ENCODE data around the gene SPG7.
A peak's percentile ranks its signal among the peaks of the same experiment; 100 is the strongest.

SPG7 gene

GRCh38 chr16:89547291-89547690 is 39.1 kb downstream of the SPG7 start:
- DNase-seq (ENCODE audit: low read depth) = no peak

- DNase-seq (ENCODE audit: low read depth) = no peak
These were observed 39.7 kb downstream of the SPG7 start for GRCh38 chr16:89547860-89548259.

- DNase-seq (ENCODE audit: low read depth) = no peak
These were observed 40.3 kb downstream of the SPG7 start for GRCh38 chr16:89548344-89549006.

- no peak for DNase-seq (ENCODE audit: low read depth)
These were observed 41.0 kb downstream of the SPG7 start for GRCh38 chr16:89549007-89549700.

DNA sequence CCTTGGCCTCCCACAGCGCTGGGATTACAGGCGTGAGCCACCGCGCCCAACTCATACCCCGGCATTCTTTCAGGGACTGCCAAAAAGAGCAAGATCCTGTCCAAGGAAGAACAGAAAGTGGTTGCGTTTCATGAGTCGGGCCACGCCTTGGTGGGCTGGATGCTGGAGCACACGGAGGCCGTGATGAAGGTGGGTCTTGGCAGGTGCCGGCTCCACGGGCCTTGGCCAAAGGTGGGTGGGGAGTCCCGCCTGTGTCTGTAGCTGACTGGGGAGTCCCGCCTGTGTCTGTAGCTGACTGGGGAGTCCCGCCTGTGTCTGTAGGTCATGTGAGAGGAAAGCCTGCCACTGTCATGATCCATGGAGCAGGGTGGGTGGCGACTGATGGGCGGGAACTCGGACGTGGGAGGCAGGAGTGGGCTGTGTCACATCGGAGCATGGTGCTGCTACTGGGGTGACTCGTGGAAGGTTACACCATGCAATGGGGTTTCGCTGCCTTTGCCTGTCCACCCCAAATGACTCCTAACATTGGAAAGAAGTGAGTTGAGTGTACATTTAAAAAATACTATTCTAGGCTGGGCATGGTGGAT is 42.3 kb downstream of the SPG7 start:
- no peak for DNase-seq (ENCODE audit: low read depth)

DNA sequence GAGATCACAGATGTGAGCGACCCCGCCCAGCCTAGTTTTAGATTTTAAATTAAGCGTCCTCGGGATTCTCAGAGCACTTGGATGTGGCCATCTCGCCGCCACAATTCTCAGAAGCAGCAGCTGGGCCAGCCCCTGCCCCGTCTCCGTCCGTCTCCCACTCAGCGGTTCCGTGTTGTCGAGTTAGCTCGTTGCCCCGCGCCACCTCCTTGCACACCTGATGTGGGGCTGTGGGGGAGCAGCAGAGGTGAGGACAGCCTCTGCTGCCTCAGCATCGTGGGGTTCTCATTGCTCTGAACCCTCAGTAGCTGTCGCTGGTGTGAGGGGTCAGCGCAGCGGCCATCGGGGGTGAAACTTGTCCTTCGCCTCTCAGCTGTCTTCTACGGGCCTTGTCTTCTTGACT is 44.1 kb downstream of the SPG7 start:
- DNase-seq (ENCODE audit: low read depth) = no peak

GRCh38 chr16:89552913-89553312 is 44.7 kb downstream of the SPG7 start:
- no peak for DNase-seq (ENCODE audit: low read depth)

DNA sequence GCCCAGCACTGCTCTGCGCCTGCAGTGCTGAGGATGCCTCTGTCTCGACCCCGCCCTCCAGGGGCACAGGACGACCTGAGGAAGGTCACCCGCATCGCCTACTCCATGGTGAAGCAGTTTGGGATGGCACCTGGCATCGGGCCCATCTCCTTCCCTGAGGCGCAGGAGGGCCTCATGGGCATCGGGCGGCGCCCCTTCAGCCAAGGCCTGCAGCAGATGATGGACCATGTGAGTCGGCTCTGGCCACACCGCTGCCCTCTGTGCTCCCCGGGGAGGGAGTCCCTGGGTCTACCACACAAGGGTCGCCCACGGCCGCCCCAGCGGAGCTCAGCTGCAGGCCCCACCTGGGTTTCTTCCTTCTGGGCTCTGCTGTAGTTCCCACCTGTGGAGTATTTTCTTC is 45.5 kb downstream of the SPG7 start:
- no peak for DNase-seq (ENCODE audit: low read depth)

DNA sequence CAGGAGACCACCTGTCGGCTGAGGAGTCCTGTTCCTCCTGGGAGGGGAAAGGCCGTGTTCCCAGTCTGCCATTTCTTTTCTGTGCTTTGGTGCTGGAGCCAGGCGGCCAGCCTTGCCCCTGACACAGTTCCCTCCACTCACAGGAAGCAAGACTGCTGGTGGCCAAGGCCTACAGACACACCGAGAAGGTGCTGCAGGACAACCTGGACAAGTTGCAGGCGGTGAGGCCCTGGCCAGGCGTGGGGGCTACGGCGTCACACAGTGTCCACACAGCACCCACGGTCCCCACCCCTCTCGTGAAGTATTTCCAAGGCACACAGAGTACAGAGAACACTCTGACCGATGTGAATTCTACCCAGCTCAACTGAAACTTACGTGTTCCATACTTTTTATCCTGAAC is 46.1 kb downstream of the SPG7 start:
- DNase-seq (ENCODE audit: low read depth) = no peak

DNA sequence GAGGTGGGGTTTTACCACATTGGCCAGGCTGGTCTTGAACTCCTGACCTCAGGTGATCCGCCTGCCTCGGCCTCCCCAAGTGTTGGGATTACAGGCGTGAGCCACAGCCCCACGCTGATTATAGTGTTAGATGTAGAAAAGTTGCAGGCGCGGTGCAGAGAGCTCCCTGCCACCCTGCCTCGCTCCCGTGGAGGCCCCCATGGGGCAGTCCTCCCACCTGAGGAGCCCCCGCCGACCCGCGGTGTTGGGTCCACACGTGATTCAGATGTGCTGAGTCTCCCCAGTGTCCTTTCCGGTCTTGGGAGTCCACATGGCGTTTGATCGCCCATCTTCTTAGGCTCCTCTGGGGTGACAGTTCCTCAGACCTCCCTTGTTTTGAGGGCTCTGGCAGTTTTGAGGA is 47.1 kb downstream of the SPG7 start:
- DNase-seq (ENCODE audit: low read depth) = no peak

DNA sequence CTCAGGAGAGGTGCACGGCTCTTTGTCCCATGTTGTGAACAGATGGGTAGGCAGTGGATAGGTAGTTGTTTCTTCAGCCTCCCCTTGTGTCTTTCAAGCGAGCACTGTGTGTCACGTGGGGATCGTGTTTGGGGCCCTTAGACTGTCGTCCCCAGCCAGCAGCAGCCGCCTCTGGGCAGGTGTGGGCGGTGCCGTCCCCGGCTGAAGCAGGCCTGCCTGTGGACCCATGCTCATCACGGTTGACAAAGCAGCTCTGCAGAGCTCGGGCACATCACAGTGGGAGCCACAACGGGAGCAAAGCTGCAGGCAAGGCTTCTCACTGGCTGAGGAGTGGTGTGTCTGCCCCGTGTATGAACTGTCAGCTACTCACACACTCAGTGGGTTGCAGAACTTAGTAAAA is 47.6 kb downstream of the SPG7 start:
- no peak for DNase-seq (ENCODE audit: low read depth)

DNA sequence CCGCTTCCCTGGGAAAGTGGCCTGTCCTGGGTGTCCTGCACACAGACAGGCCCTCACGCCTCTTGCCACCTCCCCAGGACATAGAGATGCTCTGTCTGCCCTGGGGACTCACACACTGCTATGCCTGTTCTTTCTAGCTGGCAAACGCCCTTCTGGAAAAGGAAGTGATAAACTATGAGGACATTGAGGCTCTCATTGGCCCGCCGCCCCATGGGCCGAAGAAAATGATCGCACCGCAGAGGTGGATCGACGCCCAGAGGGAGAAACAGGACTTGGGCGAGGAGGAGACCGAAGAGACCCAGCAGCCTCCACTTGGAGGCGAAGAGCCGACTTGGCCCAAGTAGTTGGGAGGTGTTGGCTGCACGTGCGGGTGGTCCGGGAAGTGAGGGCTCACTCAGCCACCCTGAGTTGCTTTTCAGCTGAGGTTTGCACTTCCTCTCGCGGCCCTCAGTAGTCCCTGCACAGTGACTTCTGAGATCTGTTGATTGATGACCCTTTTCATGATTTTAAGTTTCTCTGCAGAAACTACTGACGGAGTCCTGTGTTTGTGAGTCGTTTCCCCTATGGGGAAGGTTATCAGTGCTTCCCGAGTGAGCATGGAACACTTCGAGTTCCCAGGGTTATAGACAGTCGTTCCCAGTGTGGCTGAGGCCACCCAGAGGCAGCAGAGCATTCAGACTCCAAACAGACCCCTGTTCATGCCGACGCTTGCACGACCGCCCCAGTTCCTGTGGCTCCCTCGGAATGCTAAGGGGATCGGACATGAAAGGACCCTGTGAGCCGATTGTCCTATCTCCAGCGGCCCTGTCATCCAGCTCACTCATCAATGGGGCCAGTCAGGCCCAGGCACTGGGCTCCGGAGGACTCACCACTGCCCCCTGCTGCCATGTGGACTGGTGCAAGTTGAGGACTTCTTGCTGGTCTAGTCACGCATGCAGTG is 48.8 kb downstream of the SPG7 start:
- DNase-seq (ENCODE audit: low read depth) = peak; percentile 81

DNA sequence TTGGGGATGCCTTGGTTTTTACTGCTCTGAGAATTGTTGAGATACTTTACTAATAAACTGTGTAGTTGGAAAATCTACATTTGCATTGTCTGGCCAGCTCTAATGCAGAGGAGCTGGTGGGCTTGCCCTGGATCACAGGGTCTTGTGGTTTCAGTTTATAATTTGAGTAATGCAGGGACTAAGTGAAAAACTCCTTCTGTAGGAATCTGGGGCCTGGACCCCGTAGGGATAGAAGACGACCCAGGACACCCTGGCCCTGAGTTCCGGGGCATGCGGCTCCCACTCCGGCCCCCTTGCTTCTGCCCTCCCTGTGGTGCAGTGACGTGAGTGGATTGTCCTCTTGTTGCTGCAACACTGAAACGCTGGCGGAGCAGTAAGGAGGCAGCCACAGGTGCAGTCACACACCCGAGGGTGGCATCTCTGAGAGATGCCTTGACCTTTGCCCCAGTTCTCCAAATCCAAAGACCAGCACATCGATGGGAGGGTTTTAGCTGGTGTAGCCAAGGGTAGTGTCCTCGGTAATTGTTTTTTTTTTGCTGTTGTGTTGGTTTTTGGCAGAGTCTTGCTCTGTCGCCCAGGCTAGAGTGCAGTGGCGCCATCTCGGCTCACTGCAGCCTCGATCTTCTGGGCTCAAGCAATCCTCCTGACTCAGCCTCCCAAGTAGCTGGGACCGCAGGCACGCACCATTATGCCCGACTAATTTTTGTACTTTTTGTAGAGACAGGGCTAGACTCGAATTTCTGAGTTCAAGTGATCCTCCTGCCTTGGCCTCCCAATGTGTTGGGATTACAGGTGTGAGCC is 49.7 kb downstream of the SPG7 start:
- no peak for DNase-seq (ENCODE audit: low read depth)

DNA sequence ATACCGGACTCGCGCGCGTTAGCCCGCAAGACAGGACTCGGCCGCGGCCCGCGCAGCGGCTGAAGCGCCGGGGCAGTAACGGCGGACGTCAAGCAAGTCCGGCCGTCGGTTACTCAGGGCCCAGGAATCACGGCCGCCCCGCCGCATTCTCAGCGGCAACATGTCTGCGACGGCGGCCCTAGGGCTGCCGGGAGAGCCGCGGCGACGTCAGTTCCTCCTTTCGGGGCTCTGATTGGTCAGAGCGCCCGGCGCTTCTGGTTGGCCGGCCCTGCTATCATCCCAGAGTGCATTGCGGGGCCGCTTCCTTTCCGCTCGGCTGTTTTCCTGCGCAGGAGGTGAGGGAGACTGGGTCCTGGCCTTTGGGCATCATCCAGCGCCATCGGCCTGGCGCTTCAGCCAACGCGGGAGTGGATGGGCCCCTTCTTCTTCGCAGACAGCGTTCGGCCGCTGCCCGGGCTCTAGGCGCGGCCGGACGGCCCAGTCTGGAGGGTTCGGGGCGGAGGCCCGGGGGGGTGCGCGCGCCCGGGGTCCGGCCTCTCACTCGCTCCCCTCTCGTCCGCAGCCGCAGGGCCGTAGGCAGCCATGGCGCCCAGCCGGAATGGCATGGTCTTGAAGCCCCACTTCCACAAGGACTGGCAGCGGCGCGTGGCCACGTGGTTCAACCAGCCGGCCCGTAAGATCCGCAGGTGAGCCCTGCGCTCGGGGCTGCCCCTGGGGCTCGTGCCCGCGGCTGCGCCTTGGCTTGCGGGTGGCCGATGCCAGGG is 52.4 kb downstream of the SPG7 start, which contains the start of gene RPL13:
RPL13 (plus strand) TSS at position 305 of the 764 bp plus-strand sequence; CDS start at position 583, 278 bp downstream.
- DNase-seq (ENCODE audit: low read depth) = peak; percentile 87

DNA sequence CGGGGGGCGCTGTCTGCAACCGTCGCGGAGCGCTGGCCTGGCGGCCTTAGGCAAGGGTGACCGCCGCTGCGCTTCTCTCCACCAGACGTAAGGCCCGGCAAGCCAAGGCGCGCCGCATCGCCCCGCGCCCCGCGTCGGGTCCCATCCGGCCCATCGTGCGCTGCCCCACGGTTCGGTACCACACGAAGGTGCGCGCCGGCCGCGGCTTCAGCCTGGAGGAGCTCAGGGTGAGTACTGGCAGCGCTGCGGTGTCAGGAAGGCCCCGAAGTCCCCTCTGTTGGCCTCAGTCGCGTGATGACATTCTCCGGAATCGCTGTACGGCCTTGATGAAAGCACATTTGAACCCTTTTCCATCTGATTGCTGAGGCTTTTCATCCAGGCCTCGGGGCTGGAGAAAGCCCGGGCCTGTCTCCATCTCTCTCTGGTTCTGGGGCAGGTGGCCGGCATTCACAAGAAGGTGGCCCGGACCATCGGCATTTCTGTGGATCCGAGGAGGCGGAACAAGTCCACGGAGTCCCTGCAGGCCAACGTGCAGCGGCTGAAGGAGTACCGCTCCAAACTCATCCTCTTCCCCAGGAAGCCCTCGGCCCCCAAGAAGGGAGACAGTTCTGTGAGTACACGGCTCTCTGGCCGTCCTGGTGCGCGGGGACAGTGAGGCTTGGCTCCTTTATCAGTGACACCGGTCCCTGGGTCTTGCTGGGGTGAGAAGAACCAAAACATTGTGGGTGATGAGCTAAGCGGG is 53.1 kb downstream of the SPG7 start:
- no peak for DNase-seq (ENCODE audit: low read depth)

DNA sequence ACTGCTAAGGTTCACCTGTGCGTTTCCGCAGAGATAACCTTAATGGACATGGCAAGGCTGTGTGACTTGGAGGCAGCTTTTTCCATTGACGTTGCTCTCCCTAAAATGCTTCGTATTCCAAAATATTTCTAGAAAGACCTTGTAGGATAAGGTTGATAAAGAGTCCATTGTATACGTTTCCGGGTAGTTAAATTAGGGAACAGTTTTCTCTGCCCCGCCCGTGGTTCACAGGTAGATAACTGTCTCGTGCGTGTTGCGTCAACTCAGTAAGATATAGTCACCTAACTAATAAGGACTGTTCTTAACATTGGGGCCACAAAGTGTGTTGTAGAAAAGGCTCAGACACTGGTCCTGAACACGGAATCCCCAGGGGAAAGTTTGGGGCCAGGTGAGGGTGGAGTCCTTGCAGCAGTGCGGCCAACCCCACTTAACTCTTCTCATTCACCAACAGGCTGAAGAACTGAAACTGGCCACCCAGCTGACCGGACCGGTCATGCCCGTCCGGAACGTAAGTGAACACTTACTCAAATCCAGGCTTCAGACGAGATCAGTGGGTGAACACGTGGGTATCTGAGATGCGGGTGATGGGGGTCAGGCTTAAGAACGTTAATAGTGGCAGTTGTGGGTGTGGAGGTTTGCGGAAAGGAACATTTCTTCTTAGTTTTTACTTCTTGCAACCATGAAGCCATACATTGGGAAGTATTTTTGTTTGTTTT is 53.8 kb downstream of the SPG7 start:
- no peak for DNase-seq (ENCODE audit: low read depth)

DNA sequence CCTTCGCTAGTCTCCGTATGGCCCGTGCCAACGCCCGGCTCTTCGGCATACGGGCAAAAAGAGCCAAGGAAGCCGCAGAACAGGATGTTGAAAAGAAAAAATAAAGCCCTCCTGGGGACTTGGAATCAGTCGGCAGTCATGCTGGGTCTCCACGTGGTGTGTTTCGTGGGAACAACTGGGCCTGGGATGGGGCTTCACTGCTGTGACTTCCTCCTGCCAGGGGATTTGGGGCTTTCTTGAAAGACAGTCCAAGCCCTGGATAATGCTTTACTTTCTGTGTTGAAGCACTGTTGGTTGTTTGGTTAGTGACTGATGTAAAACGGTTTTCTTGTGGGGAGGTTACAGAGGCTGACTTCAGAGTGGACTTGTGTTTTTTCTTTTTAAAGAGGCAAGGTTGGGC is 54.7 kb downstream of the SPG7 start:
- no peak for DNase-seq (ENCODE audit: low read depth)

- no peak for DNase-seq (ENCODE audit: low read depth)
These were observed 55.6 kb downstream of the SPG7 start for GRCh38 chr16:89563639-89564392.

All from activated T-cell treated with anti-CD3 and anti-CD28 coated beads for 1 hour (primary cell).